ENCODE data around the gene PARN.
A peak's percentile ranks its signal among the peaks of the same experiment; 100 is the strongest.
"Not testable (repeated sequence)": the region's sequence is repeated elsewhere in the genome, so short reads cannot be mapped to it uniquely, and the experiment has no call there.

The PARN gene

DNA sequence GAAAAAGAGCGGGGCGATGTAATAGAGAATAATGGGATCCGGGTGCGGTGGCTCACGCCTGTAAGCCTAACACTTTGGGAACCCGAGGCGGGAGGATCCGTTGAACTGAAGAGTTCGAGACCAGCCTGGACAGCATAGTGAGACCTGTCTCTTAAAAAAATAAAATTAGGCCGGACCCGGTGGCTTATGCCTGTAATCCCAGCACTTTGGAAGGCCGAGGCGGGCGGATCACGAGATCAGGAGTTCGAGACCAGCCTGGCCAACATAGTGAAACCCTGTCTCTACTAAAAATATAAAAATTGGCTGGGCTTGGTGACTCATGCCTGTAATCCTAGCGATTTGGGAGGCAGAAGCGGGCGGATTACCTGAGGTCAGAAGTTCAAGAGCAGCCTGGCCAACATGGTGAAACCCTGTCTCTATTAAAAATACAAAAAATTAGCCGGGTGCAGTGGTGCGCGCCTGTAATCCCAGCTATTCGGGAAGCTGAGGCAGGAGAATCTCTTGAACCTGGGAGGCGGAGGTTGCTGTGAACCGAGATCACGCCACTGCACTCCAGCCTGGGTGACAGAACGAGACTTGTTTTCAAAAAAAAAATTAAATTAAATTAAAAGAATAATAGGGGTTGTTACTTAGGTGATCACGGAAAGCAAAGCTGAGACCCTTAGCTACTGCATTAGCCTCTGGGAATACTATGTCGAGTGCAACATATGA, 715 bp upstream of the PARN start:
- DNase-seq, result not testable (repeated sequence)

DNA sequence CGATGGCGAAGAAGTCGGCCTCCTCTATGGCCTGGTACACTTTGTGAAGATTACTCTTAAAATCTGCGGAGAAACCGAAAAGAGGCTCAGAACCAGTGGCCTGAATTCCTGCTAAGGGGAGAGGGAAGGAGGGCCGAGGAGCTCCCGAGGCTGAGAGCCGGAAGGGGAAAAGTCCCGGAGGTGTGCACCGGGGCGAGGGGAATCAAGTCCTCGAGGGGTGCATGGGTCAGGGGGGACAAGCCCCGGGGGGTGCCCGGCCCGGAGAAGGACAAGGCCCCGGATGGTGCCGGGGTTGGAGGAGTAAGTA, 495 bp downstream of the PARN start:
- DNase-seq, result no peak

DNA sequence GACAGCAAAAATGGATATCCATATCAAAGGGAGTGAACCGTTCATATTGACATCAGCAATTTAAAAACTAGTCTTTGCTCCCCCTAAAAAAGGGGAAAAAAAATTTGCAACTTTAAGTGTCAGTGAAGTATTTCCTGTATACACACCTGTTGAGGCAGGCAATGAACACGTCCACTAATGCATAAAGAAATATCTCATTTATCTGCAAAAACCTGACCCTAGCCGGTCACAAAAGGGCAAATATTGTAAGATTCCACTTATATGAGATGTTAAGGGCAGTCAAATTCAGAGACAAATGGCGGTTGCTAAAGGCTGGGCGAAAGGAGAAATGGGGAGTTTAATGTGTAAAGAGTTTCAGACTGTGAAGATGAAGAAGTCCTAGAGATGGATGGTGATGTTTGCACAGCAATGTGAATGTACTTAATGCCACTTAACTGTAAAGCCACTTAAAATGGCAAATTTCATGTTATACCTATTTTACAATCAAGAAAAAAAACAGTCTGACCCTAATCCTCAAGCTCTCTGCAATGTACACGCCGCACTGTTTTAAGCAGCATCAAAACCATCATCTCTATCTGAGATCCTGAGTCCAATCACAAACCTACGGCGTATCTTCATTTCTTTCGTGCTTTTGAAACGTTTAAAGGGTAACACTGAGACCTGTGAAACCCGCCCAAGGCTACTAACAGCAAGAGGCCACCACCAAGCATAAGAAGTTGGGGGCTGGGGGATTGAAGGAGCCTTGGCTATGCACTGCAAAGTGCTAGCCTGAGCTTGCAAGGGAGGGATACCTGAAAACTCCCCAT, 1.1 kb downstream of the PARN start:
- DNase-seq, result peak; percentile 40

DNA sequence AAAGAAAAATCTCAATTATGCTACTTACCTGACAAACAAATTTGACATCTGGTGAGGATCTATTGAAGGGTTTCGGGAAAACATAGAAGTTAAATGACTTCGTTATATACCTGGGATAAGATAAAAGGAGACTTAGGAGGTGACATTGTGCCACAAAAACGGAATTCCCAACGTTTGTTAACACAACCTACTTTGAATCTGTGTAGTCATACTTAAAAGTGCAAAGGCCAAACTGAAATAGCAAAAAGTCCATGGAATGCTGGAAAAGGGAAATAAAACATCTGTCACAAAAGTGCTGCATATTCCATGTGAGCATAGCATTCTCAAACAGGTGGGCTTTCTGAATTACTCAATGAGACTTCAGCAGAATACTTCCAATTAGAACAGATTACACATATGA, 3.0 kb downstream of the PARN start:
- DNase-seq, result no peak

DNA sequence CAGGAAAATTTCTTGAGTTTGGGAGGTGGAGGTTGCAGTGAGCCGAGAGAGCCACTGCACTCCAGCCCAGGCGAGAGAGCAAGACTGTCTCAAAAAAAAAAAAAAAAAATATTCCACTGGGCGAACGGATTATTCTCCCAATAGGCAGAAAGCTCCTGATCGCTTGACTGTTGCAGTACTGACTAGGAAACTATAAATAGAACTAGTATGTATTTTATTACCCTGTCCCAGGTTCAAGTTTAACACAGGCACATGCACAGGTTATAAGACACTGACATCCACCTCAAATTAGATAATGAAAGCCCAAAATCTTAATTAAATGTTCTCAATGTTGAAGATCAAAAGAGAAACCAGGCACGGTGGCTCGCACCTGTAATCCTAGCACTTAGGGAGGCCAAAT, 11.5 kb downstream of the PARN start:
- no peak for DNase-seq

DNA sequence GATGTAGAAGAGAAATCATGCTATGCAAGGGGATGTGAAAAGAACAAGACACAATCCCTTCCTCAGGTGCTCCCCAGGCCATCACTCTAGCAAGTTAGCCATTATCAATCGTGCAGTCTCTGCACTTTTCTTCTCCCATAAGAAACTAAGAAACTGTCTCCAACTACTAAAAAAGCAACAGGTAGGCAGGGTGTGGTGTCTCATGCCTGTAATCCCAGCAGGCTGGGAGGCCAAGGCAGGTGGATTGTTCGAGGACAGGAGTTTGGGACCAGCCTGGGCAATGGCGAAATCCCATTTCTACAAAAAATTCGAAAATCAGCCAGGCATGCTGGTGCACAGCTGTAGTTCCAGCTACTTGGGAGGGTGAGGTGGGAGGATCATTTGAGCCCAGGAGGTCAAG, 13.8 kb downstream of the PARN start:
- DNase-seq, result no peak

DNA sequence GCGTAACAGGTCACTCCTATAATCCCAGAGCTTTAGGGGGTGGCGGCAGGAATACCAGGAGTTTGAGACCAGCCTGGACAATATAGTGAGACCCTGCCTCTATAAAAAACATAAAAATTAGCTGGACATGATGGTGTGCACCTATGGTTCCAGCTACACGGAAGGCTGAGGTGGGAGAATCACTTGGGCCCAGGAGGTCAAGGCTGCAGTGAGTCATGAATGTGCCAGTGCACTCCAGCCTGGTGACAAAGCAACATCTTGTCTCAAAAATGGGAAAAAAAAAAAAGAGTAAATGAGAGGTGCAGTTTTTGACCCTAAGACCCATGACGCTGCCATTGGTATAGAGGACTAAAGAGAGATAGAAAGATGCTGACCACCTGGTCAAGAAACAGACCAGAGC, 16.1 kb downstream of the PARN start:
- no peak for DNase-seq

DNA sequence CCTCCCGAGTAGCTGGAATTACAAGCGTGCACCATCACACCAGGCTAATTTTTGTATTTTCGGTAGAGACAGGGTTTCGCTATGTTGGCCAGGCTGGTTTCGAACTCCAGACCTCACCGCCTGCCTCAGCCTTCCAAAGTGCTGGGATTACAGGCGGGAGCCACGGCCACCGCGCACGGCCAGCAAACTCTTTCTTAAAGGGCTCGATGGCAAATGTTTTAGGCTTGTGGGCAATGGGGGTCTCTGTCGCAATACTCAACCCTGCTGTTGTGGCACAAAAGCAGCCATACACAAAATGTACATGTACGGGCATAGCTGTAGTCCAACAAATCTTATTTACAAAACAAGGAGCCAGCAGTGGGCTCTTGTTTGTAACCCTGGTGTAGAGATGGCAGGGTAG, 18.4 kb downstream of the PARN start:
- no peak for DNase-seq

DNA sequence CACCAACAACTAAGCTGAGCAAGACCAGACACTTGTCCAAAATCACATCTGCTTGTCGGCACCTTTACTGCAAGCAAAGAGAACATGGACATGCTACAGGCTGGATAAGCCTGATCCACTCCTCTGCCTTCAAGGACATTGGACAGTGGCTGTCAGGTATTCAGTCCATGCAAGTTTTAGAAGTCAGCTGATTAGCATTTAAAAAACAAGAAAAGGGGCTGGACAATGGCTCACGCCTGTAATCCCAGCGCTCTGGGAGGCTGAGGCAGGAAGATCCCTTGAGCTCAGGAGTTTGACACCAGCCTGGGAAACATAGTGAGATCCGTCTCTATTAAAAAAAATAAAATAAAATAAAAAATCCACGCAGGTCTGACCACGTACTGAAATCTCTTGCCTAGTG, 20.3 kb downstream of the PARN start:
- DNase-seq, result no peak

DNA sequence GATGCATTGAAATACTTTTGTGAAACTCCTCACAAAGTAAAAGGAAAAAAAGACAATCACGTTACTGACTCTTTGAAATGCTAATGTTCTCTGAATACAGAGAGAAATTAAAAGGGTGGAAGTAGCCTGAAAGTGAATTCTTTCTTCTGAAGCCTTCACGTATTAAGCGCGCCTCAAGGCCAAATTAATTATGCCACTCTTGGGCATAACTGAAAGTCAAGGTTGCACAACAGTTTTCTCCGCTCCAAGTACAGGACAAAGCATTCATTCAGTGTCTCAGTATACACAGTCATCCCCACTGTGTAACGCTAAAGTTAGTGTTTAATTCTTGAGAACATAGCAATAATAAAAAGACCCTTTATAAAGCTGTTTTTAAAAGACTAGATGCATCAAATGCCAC, 21.5 kb downstream of the PARN start:
- no peak for DNase-seq

DNA sequence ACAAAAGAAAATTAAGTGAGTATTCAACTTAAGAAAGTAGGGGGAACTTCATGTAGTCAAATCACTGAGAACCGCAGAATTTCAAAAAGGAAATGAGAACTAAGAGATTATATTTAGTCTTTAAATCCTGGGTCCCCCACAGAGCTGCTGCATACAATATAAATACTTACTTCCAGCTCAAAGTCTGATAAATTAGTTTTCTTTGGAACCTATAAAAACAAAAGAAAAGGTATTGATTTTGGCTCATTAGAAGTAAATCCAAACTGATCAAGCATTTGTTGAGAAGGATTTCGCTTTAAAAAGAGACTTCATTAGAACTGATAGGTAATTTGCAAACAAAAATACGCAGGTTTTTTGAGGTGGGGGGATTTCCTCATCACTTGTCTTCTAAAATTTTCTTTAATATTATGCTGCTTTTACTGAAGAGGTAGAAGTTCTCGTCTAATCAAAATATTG, 21.9 kb downstream of the PARN start:
- no peak for DNase-seq

DNA sequence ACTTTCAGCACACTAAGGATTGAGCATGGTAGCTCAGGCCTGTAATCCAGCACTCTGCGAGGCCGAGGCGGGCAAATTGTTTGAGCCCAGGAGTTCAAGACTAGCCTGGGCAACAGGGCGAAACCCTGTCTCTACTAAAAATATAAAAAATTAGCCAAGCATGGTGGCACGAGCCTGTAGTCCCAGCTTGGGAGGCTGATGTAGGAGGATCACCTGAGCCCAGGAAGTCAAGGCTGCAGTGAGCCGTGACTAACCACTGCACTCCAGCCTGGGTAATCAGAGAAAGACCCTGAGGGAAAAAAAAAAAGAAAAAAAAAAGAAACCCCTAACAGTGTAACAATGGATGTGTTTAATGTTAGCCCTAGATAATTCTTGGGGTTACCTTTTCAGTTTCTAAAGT, 24.0 kb downstream of the PARN start:
- DNase-seq, result no peak

DNA sequence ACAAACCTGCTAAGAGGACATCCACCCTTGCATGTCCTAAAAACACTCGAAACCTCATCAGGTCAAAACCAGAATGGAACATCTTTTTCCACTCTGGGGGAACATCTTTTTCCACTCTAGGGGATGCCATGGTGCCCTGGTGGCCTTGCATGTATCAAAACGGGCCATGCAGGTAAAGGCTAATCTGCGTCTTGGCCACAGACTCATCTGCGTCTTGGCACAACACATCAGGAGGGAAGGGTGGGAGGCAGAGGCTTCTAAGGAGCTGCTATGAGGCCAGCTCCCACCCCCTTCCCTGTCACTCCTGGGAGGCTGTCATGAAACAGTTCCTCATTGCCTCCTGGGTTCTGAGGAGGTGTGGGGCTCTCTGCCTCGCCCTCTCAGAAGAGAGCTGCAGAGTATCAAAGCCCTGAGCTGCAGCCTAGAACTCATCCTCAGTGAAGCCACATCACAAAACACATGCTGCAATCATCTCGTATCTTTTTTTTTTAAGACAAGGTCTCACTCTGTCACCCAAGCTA, 27.6 kb downstream of the PARN start:
- DNase-seq, result no peak

DNA sequence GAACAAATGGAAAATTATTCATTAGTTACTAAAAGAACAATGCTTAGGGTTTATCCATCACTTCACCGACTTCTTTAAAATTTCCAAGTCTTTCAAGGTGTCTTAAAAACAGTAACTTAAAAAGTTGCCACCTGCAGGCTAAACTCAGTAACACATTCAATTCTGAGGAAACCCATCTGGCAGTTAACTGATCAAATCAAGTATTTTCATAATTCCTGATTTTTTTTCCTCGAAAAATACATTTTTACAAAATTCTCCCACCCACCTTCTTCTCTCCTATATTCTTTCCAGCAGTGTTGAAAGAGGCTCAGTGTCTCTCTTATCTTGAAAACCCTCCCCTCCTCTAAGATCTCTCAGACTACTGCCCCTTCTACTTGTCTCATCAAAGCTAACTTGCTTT, 29.9 kb downstream of the PARN start:
- DNase-seq, result peak; percentile 27

DNA sequence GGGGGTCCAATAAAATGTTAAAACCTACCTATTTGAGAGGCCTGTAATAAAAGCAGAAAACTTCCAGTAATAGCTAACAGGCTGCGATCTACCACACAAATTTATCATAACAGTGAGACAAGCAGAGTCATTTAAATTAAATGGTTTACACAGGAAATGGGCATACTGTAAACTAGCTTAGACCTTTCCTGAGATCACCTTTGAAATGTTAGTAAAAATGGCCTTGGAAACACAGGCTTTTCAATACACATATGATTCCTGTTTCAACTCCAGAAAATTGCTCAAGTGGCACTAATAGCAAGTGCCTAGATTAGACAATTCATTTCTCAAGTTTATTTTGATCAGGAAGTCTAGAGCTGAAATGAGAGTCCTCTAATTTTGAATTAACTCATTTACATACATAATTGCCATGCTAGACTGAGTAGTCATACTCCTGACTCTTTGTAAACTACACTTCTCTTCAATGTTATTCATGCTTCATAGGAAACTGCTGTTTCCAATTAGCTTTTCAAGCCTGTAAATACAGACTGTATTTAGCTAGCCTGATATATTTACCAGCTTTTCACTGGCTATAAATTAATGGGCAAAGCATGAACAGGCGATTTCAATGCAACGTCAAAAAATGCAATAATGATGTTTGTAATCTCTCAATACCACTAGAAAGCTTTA, 43.3 kb downstream of the PARN start:
- DNase-seq, result peak; percentile 56

DNA sequence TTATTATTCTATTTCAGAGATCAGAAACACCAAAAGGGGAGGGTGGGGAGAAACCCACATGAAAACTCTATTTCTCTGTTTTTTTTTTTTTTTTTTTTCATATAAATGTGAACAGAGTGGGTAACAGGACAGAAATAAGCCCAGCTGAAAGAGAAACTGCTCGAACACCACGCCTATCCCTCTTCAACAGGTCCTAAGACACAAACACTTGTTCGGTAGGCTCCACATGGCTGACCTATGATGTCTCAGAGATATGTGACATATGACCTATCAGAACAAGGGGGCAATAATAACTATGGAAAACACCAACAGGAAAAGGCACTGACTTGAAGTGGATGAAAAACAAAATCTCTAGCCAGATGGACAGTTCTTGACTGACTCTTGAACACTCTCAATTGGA, 44.8 kb downstream of the PARN start:
- DNase-seq, result no peak

DNA sequence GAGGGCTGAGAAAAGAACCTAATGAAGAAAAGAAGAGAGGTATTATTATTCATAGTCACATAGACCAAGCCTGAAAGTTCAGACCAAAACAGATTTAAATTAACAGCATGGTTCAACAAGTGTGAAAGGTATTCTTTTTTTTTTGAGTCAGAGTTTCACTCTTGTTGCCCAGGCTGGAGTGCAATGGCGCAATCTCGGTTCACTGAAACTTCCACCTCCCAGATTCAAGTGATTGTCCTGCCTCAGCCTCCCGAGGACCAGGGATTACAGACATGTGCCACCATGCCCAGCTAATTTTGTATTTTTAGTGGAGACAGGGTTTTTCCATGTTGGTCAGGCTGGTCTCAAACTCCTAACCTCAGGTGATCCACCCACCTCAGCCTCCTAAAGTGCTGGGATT, 49.1 kb downstream of the PARN start:
- not testable (repeated sequence) for DNase-seq

DNA sequence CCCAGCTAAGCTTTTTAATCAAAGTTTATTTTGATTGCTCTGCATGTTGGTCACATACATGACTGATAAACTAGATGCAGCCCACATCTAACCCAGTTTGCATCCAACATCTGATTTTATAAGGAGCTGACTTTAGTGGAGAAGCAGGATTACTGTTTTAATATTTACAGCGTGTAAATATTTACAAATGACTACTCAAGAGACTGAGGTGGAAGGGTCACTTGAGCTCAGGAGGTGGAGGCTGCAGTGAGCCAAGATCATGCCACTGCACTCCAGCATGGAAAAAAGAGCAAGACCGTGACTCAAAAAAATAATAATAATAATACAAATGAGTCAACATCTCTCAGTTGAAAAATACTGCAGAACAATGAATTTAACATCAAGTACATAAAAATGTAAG, 50.8 kb downstream of the PARN start:
- DNase-seq, result no peak

DNA sequence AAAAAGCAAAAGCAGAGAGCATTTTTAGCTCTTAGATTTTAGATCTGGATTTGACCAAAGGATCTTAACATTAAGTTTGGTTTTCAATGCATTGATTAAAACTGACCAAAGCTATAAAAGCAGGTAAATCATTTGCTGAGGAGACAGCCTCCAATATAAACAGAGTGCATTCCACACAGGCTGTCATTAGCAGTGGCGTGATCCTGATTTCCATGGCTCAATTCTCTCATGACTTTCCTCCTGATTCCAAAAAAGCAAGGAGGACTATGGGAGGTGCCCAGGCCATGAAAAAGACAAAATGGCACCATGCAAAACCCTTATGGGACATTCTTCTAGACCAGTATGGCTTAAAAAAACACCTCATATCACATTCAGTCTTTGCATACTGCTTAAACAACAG, 53.5 kb downstream of the PARN start:
- DNase-seq, result no peak

DNA sequence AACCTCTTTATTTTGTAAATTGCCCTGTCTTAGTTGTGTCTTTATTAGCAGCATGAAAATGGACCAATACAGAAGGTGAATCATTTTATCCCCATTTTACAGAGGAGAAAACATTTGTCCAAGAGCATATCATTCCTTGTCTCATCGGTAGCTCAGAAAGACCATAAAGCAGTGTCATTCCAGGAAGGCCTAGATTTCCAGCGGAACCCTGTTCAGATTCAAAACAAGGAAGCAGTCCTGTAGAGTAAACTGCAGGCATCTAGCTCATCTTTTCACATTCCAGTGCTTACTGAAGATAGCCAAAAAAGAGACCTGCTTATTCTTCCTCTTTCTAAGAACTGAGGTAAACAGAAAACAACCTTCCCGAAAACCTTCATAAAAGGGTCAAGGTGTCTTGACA, 54.0 kb downstream of the PARN start:
- no peak for DNase-seq

DNA sequence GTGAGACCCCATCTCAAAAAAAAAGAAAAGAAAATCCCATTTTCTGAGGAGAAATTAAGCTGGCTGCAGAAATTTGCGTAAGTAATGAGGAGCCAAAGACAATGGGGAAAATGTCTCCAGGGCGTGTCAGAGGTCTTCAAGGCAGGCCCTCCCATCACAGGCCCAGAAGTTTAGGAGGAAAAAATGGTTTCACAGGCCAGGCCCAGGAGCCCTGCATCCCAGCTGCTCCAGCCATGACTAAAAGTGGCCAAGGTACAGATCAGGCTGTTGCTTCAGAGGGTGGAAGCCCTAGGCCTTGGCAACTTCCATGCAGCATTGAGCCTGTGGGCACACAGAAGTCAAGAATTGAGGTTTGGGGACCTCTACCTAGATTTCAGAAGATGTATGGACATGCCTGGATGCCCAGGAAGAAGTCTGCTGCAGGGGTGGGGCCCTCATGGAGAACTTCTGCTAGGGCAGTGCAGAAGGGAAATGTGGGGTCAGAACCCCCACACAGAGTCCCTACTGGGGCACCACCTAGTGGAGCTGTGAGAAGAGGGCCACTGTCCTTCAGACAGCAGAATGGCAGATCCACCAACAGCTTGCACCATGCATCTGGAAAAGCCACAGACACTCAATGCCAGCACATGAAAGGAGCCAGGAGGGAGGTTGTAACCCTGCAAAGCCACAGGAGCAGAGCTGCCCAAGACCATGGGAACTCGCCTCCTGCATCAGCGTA, 55.2 kb downstream of the PARN start:
- not testable (repeated sequence) for DNase-seq

DNA sequence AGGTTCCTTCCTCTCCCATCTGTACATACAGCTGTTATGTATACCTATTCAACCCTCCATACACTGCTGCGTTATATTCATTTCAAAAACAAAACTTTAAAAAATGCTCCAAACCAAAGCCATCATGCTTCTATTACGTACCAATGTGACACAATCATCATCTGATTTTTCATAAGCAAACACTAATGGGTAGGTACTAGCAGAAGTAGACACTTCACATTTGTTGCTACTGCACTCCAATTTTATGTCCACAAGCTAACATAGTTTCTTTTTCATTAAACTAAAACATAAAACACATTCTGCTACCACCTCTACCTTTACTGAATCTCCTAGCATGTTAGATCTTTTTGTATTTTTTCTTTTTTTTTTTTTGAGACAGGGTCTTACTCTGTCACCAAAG, 57.5 kb downstream of the PARN start:
- DNase-seq, result no peak

DNA sequence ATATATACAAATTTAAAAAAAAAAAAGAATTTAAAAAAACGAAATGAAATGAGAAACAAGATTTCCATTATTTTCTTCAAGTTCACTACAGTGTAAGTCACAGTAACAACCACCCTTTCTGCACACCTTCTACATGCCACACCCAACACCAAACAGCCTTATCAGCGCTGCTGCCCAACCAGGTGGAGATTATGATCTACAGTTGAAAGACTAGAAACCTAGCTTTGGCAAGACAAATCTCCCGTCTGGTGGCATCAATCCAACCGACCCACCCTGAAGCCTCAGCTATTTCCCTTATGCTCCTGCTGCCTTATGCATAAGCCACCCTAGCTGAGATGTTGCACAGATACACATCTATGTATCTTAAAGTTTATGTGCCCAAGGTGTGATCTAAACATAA, 60.8 kb downstream of the PARN start:
- no peak for DNase-seq
